HEK293 (cell line): Measurements from ENCODE around the gene RELB.

Source experiments
- CTCF ChIA-PET: fragments of 350-600 bp; formaldehyde crosslinking; extraction: SDS; loops from one replicate; lab custom pipeline; 2021; ENCODE audit warnings: antibody characterized with exemption; lab: Yijun Ruan, JAX
- POLR2A ChIA-PET: fragments of 300-600 bp; formaldehyde crosslinking; extraction: SDS; loops from one replicate; lab custom pipeline; 2020; ENCODE audit warnings: antibody characterized with exemption, inconsistent platforms; lab: Yijun Ruan, JAX
- H3K27ac ChIP-seq: fragments of 200-500 bp; sonication (Bioruptor generic); 2 replicates; pipeline ENCODE4 v1.5.1; 2014; ENCODE audit warnings: low read depth, low read length, control low read depth, inconsistent platforms; ENCODE audit errors: extremely low read depth
- H3K36me3 ChIP-seq, 2 experiments: fragments of 200-500 bp in 1 of 2; sonication (Bioruptor generic) in 1 of 2; 1 replicate in 1 of 2; 2 replicates in 1 of 2; pipeline ENCODE4 v1.5.1; 2014 to 2017; ENCODE audit warnings: inconsistent platforms in 2 of 2, low read length in 2 of 2; ENCODE audit not compliant: control insufficient read depth in 2 of 2, insufficient read depth in 1 of 2
- H3K4me1 ChIP-seq: fragments of 200-500 bp; sonication (Bioruptor generic); 2 replicates; pipeline ENCODE4 v1.5.1; 2014; ENCODE audit warnings: mild to moderate bottlenecking, low read length, inconsistent platforms; ENCODE audit not compliant: control insufficient read depth, insufficient read depth
- H3K4me3 ChIP-seq: 2 replicates; pipeline ENCODE4 v1.5.1; 2011; ENCODE audit warnings: low read depth, mild to moderate bottlenecking, control low read depth, low read length, moderate library complexity
- H3K9me3 ChIP-seq: fragments of 200-500 bp; sonication (Bioruptor generic); 2 replicates; pipeline ENCODE4 v1.5.1; 2014; ENCODE audit warnings: low read depth, low read length, inconsistent platforms; ENCODE audit not compliant: control insufficient read depth, insufficient read depth
- GLIS1 ChIP-seq: fragments of 450-650 bp; formaldehyde crosslinking; IDR thresholded peaks from 2 replicates; pipeline ENCODE4 v1.5.1; 2016; ENCODE audit warnings: missing biosample characterization, missing genetic modification characterization
- IKZF3 ChIP-seq: fragments of 450-650 bp; IDR thresholded peaks from 2 replicates; pipeline ENCODE4 v1.5.0; 2018; ENCODE audit warnings: missing biosample characterization, mild to moderate bottlenecking, missing genetic modification characterization, moderate library complexity
- KLF7 ChIP-seq: fragments of 450-650 bp; formaldehyde crosslinking; IDR thresholded peaks from 2 replicates; pipeline ENCODE4 v1.5.1; 2016; ENCODE audit warnings: missing biosample characterization, missing genetic modification characterization, borderline replicate concordance
- KLF8 ChIP-seq: fragments of 450-650 bp; formaldehyde crosslinking; IDR thresholded peaks from 2 replicates; pipeline ENCODE4 v1.5.1; 2016; ENCODE audit warnings: missing biosample characterization, missing genetic modification characterization
- PRDM10 ChIP-seq: fragments of 450-650 bp; formaldehyde crosslinking; IDR thresholded peaks from 2 replicates; pipeline ENCODE4 v1.5.1; 2016; ENCODE audit warnings: missing biosample characterization, missing genetic modification characterization
- PRDM6 ChIP-seq: fragments of 450-650 bp; formaldehyde crosslinking; IDR thresholded peaks from 2 replicates; pipeline ENCODE4 v1.5.1; 2017; ENCODE audit warnings: missing biosample characterization, missing genetic modification characterization
- SCRT1 ChIP-seq: fragments of 450-650 bp; formaldehyde crosslinking; IDR thresholded peaks from 2 replicates; pipeline ENCODE4 v1.5.1; 2016; ENCODE audit warnings: missing biosample characterization, missing genetic modification characterization, borderline replicate concordance
- ZBTB21 ChIP-seq: fragments of 450-650 bp; formaldehyde crosslinking; IDR thresholded peaks from 2 replicates; pipeline ENCODE4 v1.5.1; 2017; ENCODE audit warnings: missing biosample characterization, missing genetic modification characterization
- ZBTB48 ChIP-seq: fragments of 450-650 bp; formaldehyde crosslinking; IDR thresholded peaks from 2 replicates; pipeline ENCODE4 v1.5.1; 2016; ENCODE audit warnings: missing biosample characterization, missing genetic modification characterization
- ZBTB8A ChIP-seq: fragments of 450-650 bp; formaldehyde crosslinking; IDR thresholded peaks from 2 replicates; pipeline ENCODE4 v1.5.1; 2016; ENCODE audit warnings: missing biosample characterization, missing genetic modification characterization
- ZFP69B ChIP-seq: fragments of 450-650 bp; formaldehyde crosslinking; IDR thresholded peaks from 2 replicates; pipeline ENCODE4 v1.5.1; 2016; ENCODE audit warnings: missing biosample characterization, missing genetic modification characterization
- ZNF280C ChIP-seq: fragments of 450-650 bp; formaldehyde crosslinking; IDR thresholded peaks from 2 replicates; pipeline ENCODE4 v1.5.1; 2016; ENCODE audit warnings: missing biosample characterization, missing genetic modification characterization
- ZNF324 ChIP-seq: fragments of 450-650 bp; formaldehyde crosslinking; IDR thresholded peaks from 2 replicates; pipeline ENCODE4 v1.5.1; 2016; ENCODE audit warnings: missing biosample characterization, missing genetic modification characterization
- ZNF426 ChIP-seq: fragments of 450-650 bp; formaldehyde crosslinking; IDR thresholded peaks from 2 replicates; pipeline ENCODE4 v1.5.1; 2017; ENCODE audit warnings: missing biosample characterization, missing genetic modification characterization, mild to moderate bottlenecking, inconsistent platforms, moderate library complexity
- ZNF501 ChIP-seq: fragments of 450-650 bp; formaldehyde crosslinking; IDR thresholded peaks from 2 replicates; pipeline ENCODE4 v1.5.1; 2016; ENCODE audit warnings: missing biosample characterization, missing genetic modification characterization
- ZNF521 ChIP-seq: fragments of 450-650 bp; formaldehyde crosslinking; IDR thresholded peaks from 2 replicates; pipeline ENCODE4 v1.5.1; 2017; ENCODE audit warnings: missing biosample characterization, mild to moderate bottlenecking, missing genetic modification characterization
- ZNF555 ChIP-seq: fragments of 450-650 bp; formaldehyde crosslinking; conservative IDR thresholded peaks from 2 replicates; pipeline ENCODE4 v1.5.1; 2017; ENCODE audit warnings: missing biosample characterization, mild to moderate bottlenecking, missing genetic modification characterization, inconsistent platforms
- ZSCAN23 ChIP-seq: fragments of 450-650 bp; formaldehyde crosslinking; IDR thresholded peaks from 2 replicates; pipeline ENCODE4 v1.5.1; 2016; ENCODE audit warnings: missing biosample characterization, missing genetic modification characterization
- TF ChIP-seq, protein P1 (sequence below): fragments of 450-650 bp; formaldehyde crosslinking; IDR thresholded peaks from 2 replicates; pipeline ENCODE4 v1.5.1; 2016; ENCODE audit warnings: missing biosample characterization, missing genetic modification characterization
- TF ChIP-seq, protein P2 (sequence below): fragments of 450-650 bp; formaldehyde crosslinking; IDR thresholded peaks from 2 replicates; pipeline ENCODE4 v1.5.1; 2016; ENCODE audit warnings: missing biosample characterization, missing genetic modification characterization
- TF ChIP-seq, protein P3 (sequence below): fragments of 450-650 bp; formaldehyde crosslinking; IDR thresholded peaks from 2 replicates; pipeline ENCODE4 v1.5.1; 2017; ENCODE audit warnings: missing biosample characterization, missing genetic modification characterization

The RELB gene

DNA sequence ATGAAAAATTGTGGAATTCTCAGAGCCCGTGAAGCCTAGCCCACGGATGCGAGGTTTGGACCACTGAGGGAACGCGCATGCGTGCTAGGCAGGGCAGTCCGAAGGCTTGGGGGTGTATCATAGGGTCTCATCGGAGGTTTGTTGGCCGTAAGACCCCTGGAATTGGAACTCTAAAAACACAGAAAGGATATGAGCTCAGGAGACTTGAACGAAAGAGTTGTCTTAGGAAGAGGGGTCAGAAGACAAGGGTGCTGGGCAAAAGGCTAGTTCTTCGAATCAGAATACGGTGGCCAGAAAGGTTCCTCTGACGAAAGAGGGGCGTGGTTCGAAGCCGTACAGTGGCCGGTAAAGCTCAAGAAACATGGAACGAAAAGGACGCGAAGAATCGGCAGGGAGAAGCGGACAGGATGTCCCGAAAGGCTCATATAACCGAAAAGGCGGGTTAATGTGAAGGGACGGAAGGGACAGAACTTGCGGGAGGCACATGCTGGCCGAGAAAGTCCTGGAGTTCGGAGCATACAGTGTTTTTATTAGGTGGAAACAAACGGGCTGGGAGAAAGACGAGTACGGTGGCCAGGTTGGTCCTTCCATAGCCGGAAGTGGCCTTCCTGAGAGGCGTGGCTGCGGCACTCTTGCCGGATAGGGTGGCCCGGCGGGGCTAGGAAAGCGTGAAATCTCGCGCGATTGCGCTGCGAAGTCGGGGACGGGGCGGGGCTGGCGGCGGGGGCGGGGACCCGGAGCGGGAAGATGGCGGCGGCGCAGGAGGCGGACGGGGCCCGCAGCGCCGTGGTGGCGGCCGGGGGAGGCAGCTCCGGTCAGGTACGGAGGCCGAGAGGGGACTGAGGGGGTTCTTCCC, 46.4 kb upstream of the RELB start, which contains the start of gene CLPTM1:
CLPTM1 (plus strand) TSS at position 732 of the 856 bp plus-strand sequence; CDS start at position 748, 16 bp downstream.
- peak within 1 kb of the TSS; percentile 79 for H3K4me3 ChIP-seq
- peaks cover 13 to 19% of the 10 kb centered on the region in 2 experiments; a peak in 2 of 3 replicates for H3K36me3 ChIP-seq
- H3K4me1 ChIP-seq: peaks cover 13% of the 10 kb centered on the region
- no peaks in the 10 kb centered on the region for H3K9me3 ChIP-seq
- H3K27ac ChIP-seq: peak within 1 kb of the TSS; percentile 74
- ChIA-PET POLR2A (interaction anchor here (0.5 to 2.1 kb wide), 17 partner anchors 12 to 291 kb away, joined by 3 to 14 read pairs (median 4); partner anchors contain the start of genes BLOC1S3, EXOC3L2, GEMIN7 and TOMM40), CTCF (interaction anchor here (0.5 to 5.1 kb wide), 10 partner anchors 18 to 265 kb away, joined by 3 to 101 read pairs (median 4); partner anchors contain the start of genes APOE and NECTIN2)
- TF ChIP-seq, protein P1, sequence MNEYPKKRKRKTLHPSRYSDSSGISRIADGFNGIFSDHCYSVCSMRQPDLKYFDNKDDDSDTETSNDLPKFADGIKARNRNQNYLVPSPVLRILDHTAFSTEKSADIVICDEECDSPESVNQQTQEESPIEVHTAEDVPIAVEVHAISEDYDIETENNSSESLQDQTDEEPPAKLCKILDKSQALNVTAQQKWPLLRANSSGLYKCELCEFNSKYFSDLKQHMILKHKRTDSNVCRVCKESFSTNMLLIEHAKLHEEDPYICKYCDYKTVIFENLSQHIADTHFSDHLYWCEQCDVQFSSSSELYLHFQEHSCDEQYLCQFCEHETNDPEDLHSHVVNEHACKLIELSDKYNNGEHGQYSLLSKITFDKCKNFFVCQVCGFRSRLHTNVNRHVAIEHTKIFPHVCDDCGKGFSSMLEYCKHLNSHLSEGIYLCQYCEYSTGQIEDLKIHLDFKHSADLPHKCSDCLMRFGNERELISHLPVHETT (tag by site-specific recombination): peak; percentile 77
- TF ChIP-seq ZBTB21 (tag by site-specific recombination) (peak; percentile 85), ZBTB8A (tag by site-specific recombination) (0 out of 2 replicates have a peak, but pooled peaks have one; percentile 29), KLF7 (tag by site-specific recombination) (peak; percentile 98), ZNF501 (peak; percentile 87), ZFP69B (tag by site-specific recombination) (peak; percentile 83; the same call in 1 of the 2 replicates), PRDM10 (tag by site-specific recombination) (peak; percentile 90), ZNF324 (tag by site-specific recombination) (peak; percentile 77; the same call in 1 of the 2 replicates), ZBTB48 (tag by site-specific recombination) (peak; percentile 51; the same call in 1 of the 2 replicates), ZNF280C (tag by site-specific recombination) (no peak), ZNF521 (tag by site-specific recombination) (no peak), IKZF3 (no peak), PRDM6 (tag by site-specific recombination) (no peak), KLF8 (tag by site-specific recombination) (peak; percentile 97), GLIS1 (tag by site-specific recombination) (no peak), ZNF426 (tag by site-specific recombination) (no peak), ZSCAN23 (tag by site-specific recombination) (no peak), SCRT1 (tag by site-specific recombination) (no peak), ZNF555 (no peak)
- TF ChIP-seq, protein P2, sequence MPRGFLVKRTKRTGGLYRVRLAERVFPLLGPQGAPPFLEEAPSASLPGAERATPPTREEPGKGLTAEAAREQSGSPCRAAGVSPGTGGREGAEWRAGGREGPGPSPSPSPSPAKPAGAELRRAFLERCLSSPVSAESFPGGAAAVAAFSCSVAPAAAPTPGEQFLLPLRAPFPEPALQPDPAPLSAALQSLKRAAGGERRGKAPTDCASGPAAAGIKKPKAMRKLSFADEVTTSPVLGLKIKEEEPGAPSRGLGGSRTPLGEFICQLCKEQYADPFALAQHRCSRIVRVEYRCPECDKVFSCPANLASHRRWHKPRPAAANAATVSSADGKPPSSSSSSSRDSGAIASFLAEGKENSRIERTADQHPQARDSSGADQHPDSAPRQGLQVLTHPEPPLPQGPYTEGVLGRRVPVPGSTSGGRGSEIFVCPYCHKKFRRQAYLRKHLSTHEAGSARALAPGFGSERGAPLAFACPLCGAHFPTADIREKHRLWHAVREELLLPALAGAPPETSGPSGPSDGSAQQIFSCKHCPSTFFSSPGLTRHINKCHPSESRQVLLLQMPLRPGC (tag by site-specific recombination): 0 out of 2 replicates have a peak, but pooled peaks have one; percentile 9
- TF ChIP-seq, protein P3, sequence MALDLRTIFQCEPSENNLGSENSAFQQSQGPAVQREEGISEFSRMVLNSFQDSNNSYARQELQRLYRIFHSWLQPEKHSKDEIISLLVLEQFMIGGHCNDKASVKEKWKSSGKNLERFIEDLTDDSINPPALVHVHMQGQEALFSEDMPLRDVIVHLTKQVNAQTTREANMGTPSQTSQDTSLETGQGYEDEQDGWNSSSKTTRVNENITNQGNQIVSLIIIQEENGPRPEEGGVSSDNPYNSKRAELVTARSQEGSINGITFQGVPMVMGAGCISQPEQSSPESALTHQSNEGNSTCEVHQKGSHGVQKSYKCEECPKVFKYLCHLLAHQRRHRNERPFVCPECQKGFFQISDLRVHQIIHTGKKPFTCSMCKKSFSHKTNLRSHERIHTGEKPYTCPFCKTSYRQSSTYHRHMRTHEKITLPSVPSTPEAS (tag by site-specific recombination): peak; percentile 53
